ENCODE data around the gene WDHD1.

DNA sequence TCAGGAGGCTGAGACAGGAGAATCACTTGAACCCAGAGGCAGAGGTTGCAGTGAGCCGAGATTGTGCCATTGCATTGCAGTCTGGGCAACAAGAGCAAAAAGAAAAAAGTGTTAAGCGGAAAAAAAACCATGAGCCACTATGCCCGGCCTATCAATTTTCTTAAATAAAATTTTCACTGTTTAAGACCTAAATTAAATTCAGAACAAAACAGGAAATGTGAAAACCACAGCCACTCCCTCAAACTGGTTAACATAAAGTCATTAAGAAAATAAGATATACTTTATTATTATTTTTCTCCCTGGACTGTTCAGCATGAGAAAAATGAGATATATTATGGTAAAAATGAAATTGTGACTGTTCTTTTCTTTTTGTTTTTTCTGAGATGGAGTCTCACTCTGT, 79.7 kb downstream of the WDHD1 start:
- TF ChIP-seq, protein P1, sequence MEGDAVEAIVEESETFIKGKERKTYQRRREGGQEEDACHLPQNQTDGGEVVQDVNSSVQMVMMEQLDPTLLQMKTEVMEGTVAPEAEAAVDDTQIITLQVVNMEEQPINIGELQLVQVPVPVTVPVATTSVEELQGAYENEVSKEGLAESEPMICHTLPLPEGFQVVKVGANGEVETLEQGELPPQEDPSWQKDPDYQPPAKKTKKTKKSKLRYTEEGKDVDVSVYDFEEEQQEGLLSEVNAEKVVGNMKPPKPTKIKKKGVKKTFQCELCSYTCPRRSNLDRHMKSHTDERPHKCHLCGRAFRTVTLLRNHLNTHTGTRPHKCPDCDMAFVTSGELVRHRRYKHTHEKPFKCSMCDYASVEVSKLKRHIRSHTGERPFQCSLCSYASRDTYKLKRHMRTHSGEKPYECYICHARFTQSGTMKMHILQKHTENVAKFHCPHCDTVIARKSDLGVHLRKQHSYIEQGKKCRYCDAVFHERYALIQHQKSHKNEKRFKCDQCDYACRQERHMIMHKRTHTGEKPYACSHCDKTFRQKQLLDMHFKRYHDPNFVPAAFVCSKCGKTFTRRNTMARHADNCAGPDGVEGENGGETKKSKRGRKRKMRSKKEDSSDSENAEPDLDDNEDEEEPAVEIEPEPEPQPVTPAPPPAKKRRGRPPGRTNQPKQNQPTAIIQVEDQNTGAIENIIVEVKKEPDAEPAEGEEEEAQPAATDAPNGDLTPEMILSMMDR (IDR thresholded peaks at IDR 0.05; ENCODE audit: insufficient read depth, low read length, poor library complexity, severe bottlenecking) = no peak
- TF ChIP-seq EZH2phosphoT487 (conservative IDR thresholded peaks at IDR 0.05; ENCODE audit: low read length) = no peak

Measured in SU-DHL-6 (cell line).